ENCODE data around the gene MYH10.

Gene MYH10

DNA sequence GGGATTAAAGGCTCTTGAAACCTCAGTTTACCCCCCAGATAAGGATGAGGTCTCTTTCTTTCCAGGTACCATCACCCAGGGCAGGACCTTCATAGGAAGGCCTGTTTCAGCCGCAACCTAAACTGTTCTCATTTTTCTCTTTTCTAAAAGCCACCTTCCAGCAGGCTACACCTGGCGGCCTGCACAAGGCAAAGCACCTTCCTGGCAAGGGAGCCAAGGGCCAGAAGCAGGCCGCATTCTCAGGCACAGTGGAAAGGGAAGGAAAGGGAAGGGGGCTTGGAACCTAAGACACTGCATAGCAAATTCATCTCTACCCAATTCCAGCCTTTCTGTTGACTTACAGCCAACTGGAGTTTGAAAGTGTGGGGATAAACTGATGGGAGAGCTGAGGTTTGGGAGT, 203.7 kb downstream of the MYH10 start:
- TF ChIP-seq, protein P1, sequence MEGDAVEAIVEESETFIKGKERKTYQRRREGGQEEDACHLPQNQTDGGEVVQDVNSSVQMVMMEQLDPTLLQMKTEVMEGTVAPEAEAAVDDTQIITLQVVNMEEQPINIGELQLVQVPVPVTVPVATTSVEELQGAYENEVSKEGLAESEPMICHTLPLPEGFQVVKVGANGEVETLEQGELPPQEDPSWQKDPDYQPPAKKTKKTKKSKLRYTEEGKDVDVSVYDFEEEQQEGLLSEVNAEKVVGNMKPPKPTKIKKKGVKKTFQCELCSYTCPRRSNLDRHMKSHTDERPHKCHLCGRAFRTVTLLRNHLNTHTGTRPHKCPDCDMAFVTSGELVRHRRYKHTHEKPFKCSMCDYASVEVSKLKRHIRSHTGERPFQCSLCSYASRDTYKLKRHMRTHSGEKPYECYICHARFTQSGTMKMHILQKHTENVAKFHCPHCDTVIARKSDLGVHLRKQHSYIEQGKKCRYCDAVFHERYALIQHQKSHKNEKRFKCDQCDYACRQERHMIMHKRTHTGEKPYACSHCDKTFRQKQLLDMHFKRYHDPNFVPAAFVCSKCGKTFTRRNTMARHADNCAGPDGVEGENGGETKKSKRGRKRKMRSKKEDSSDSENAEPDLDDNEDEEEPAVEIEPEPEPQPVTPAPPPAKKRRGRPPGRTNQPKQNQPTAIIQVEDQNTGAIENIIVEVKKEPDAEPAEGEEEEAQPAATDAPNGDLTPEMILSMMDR (IDR thresholded peaks at IDR 0.05; ENCODE audit: poor library complexity, severe bottlenecking): no peak
- H3K4me1 ChIP-seq (ENCODE audit: insufficient read depth, poor library complexity, severe bottlenecking): no peaks in the 10 kb centered on the region
- ATAC-seq (ENCODE audit: low read depth): no peak

DNA sequence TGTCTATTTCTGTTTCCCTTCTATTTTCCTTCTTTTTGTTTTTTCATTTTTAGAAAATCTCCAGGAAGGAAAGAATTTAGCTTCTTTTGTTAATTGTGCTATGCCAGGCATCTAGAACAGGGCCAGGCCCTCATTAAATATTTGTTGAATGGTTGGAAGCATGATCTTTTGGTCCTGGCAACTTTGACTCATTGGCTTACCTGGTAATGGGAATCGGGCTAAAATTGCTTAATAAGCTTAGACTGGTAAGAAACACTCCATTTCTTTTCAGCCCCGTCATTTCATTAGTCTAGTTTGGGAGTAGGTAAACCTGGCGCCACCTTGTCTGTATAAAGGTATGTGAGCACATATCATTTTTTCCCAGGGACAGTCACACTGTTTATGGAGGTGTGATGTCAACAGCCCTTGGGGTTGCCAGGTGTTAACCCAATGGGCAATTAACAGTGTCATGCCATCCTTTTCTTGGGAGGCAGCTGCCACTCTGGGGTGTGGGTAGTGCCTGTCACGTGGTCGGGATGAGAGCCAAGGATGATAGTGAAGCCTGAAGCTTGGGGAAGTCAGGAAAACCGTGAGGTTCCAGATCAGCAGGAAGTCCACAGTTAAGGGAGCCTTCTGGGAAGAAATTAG, 204.3 kb downstream of the MYH10 start:
- ATAC-seq (ENCODE audit: low read depth) (no peak), DNase-seq (ENCODE audit: low spot score) (no peak)
- no peaks in the 10 kb centered on the region for H3K4me1 ChIP-seq (ENCODE audit: insufficient read depth, poor library complexity, severe bottlenecking)
- H3K27me3 ChIP-seq (ENCODE audit: insufficient read depth, poor library complexity, severe bottlenecking): no peaks in the 10 kb centered on the region
- no peaks in the 10 kb centered on the region for H3K9me3 ChIP-seq (ENCODE audit: severe bottlenecking)
- H3K4me3 ChIP-seq (ENCODE audit: severe bottlenecking): no peak overlapping the region
- no peak overlapping the region for H3K27ac ChIP-seq (ENCODE audit: poor library complexity, severe bottlenecking)
- H3K36me3 ChIP-seq (ENCODE audit: low read depth): no peaks in the 10 kb centered on the region
- TF ChIP-seq, protein P1 (IDR thresholded peaks at IDR 0.05; ENCODE audit: poor library complexity, severe bottlenecking): no peak

More for the DNA sequence above, 203.7 kb downstream of the MYH10 start:
- H3K27me3 ChIP-seq (ENCODE audit: insufficient read depth, poor library complexity, severe bottlenecking): no peaks in the 10 kb centered on the region
- H3K9me3 ChIP-seq (ENCODE audit: severe bottlenecking): no peaks in the 10 kb centered on the region
- no peak for DNase-seq (ENCODE audit: low spot score)
- no peak overlapping the region for H3K27ac ChIP-seq (ENCODE audit: poor library complexity, severe bottlenecking)
- no peak overlapping the region for H3K4me3 ChIP-seq (ENCODE audit: severe bottlenecking)
- no peaks in the 10 kb centered on the region for H3K36me3 ChIP-seq (ENCODE audit: low read depth)

All from RWPE2 (cell line).